Panc1 (cell line): ENCODE measurements around the gene MPP7.
"Not testable (repeated sequence)": the region's sequence is repeated elsewhere in the genome, so short reads cannot be mapped to it uniquely, and the experiment has no call there.

Experiments used
- CTCF ChIP-seq: fragments of 450-650 bp; IDR thresholded peaks from 2 replicates; pipeline ENCODE4 v1.5.1; 2017; ENCODE audit warnings: mild to moderate bottlenecking
- POLR2AphosphoS5 ChIP-seq: IDR thresholded peaks from 2 replicates; pipeline ENCODE4 v1.6.1; 2012; ENCODE audit warnings: mild to moderate bottlenecking, low read depth, low read length, moderate library complexity
- REST ChIP-seq, 2 experiments: IDR thresholded peaks; 2 replicates each; pipeline ENCODE4 v1.6.1; 2011 to 2012; ENCODE audit warnings: low read depth in 2 of 2, control low read depth in 1 of 2, low read length in 1 of 2, mild to moderate bottlenecking in 1 of 2, moderate library complexity in 1 of 2; ENCODE audit not compliant: insufficient read depth in 1 of 2
- SIN3A ChIP-seq: IDR thresholded peaks from 2 replicates; pipeline ENCODE4 v1.6.1; 2012; ENCODE audit warnings: low read depth, mild to moderate bottlenecking, low read length, moderate library complexity, borderline replicate concordance; ENCODE audit not compliant: insufficient read depth
- TCF7L2 ChIP-seq: IDR thresholded peaks from 2 replicates; pipeline ENCODE4 v1.6.1; 2011; ENCODE audit warnings: mild to moderate bottlenecking, low read depth, low read length, inconsistent platforms

GRCh38 chr10:28319061-28319460 is 16.2 kb upstream of the MPP7 start:
- not testable (repeated sequence) for TF ChIP-seq CTCF; TCF7L2; POLR2AphosphoS5; SIN3A; REST (IDR thresholded peaks at IDR 0.05; ENCODE audit: insufficient read depth in 1 of 2, low read depth in 2 of 2, low read length in 1 of 2)
